Hepatocyte (in vitro differentiated cells): Measurements from ENCODE around the gene ZMYND8. TPM values are rescaled to one million over a fixed set of nuclear protein-coding genes. Genes with fewer than 3 reads are reported as not detected.
A peak's percentile ranks its signal among the peaks of the same experiment; 100 is the strongest.

Source experiments
- DNase-seq: peaks from one replicate; pipeline ENCODE4 v3.0.0-alpha.2; 2016; ENCODE audit warnings: low spot score
- H2AFZ ChIP-seq: fragments of 200-600 bp; sonication (generic); 2 replicates; pipeline ENCODE4 v1.6.0; 2016; ENCODE audit warnings: antibody characterized with exemption, mild to moderate bottlenecking
- H3K27ac ChIP-seq: fragments of 200-600 bp; sonication (generic); 2 replicates; pipeline ENCODE4 v1.5.1; 2016; ENCODE audit warnings: mild to moderate bottlenecking
- H3K27me3 ChIP-seq: fragments of 200-600 bp; sonication (generic); 2 replicates; pipeline ENCODE4 v1.6.1; 2016
- H3K36me3 ChIP-seq: fragments of 200-600 bp; sonication (generic); replicated peaks from 2 replicates; pipeline ENCODE4 v1.5.1; 2016; ENCODE audit warnings: low read depth; ENCODE audit not compliant: insufficient read depth
- H3K4me1 ChIP-seq: fragments of 200-600 bp; sonication (generic); 2 replicates; pipeline ENCODE4 v1.5.1; 2016; ENCODE audit warnings: mild to moderate bottlenecking, moderate library complexity; ENCODE audit not compliant: insufficient read depth
- H3K4me2 ChIP-seq: fragments of 200-600 bp; sonication (generic); 2 replicates; pipeline ENCODE4 v1.6.0; 2016
- H3K4me3 ChIP-seq: fragments of 200-600 bp; sonication (generic); 2 replicates; pipeline ENCODE4 v1.5.1; 2016; ENCODE audit warnings: mild to moderate bottlenecking
- H3K79me2 ChIP-seq: fragments of 200-600 bp; sonication (generic); 2 replicates; pipeline ENCODE4 v1.6.0; 2017; ENCODE audit warnings: mild to moderate bottlenecking
- H3K9me2 ChIP-seq: fragments of 200-600 bp; sonication (generic); replicated peaks from 2 replicates; pipeline ENCODE4 v1.6.0; 2017; ENCODE audit warnings: mild to moderate bottlenecking; ENCODE audit not compliant: insufficient read depth
- H3K9me3 ChIP-seq: fragments of 200-600 bp; sonication (generic); 2 replicates; pipeline ENCODE4 v1.5.1; 2016; ENCODE audit warnings: low read depth, mild to moderate bottlenecking
- H4K20me1 ChIP-seq: fragments of 200-600 bp; sonication (generic); 2 replicates; pipeline ENCODE4 v1.6.0; 2016; ENCODE audit warnings: mild to moderate bottlenecking; ENCODE audit not compliant: insufficient read depth, poor library complexity, severe bottlenecking
- CTCF ChIP-seq: fragments of 200-600 bp; sonication (generic); IDR thresholded peaks from 2 replicates; pipeline ENCODE4 v1.5.1; 2016; ENCODE audit warnings: antibody characterized with exemption, mild to moderate bottlenecking; ENCODE audit not compliant: poor library complexity
- EZH2 ChIP-seq: fragments of 200-600 bp; sonication (generic); IDR thresholded peaks from 2 replicates; pipeline ENCODE4 v1.6.1; 2016; ENCODE audit warnings: antibody characterized with exemption, mild to moderate bottlenecking, borderline replicate concordance
- EZH2phosphoT487 ChIP-seq: fragments of 200-600 bp; sonication (generic); IDR thresholded peaks from one replicate; pipeline ENCODE4 v1.6.1; 2018; ENCODE audit warnings: antibody characterized with exemption, mild to moderate bottlenecking, low read depth, moderate library complexity; ENCODE audit not compliant: unreplicated experiment, severe bottlenecking
- WGBS: methylation state at CpG from one replicate; pipeline ENCODE4 v1.1.6; 2016; ENCODE audit warnings: low lambda C conversion rate; ENCODE audit errors: missing lambda C conversion rate; 5-methylcytosine and 5-hydroxymethylcytosine counted together
- polyA plus RNA-seq: library from polyadenylated mRNA; unstranded; fragments of >200 nt; fragmentation: Nextera tagmentation; extraction: Ambion mirVana; gene quantifications from 2 replicates; pipeline ENCODE4 v1.2.1, GENCODE V29; 2016
- total RNA-seq: library from RNA; depleted of rRNA; stranded (reverse); fragments of >200 nt; gene quantifications from 2 replicates; pipeline ENCODE4 v1.2.3, GENCODE V29; 2014

Gene ZMYND8
- total and polyA plus RNA-seq, 2 experiments from 2014 or later = 30.3 to 34.3 TPM

GRCh38 chr20:47382746-47383415 lies 26.4 kb upstream of the ZMYND8 start:
- Histone ChIP-seq H3K27ac (no peak overlapping the region), H3K4me2 (no peak overlapping the region), H3K4me3 (no peak overlapping the region), H3K9me3 (no peaks in the 10 kb centered on the region), H3K4me1 (no peaks in the 10 kb centered on the region), H3K79me2 (no peaks in the 10 kb centered on the region), H2AFZ (no peak overlapping the region), H3K9me2 (no peaks in the 10 kb centered on the region), H3K36me3 (no peaks in the 10 kb centered on the region), H3K27me3 (no peaks in the 10 kb centered on the region), H4K20me1 (no peaks in the 10 kb centered on the region)
- 95% methylated on average over 5 of the region's 5 CpGs for WGBS
- DNase-seq = no peak
- no peak for TF ChIP-seq EZH2phosphoT487
- TF ChIP-seq CTCF = no peak
- no peak for TF ChIP-seq EZH2

GRCh38 chr20:47380481-47380880 lies 24.0 kb upstream of the ZMYND8 start:
- Histone ChIP-seq H2AFZ (no peak overlapping the region), H3K4me1 (no peaks in the 10 kb centered on the region), H3K4me2 (no peak overlapping the region), H3K27me3 (no peaks in the 10 kb centered on the region), H4K20me1 (no peaks in the 10 kb centered on the region), H3K9me2 (no peaks in the 10 kb centered on the region), H3K36me3 (no peaks in the 10 kb centered on the region), H3K27ac (no peak overlapping the region), H3K79me2 (no peaks in the 10 kb centered on the region), H3K4me3 (no peak overlapping the region), H3K9me3 (no peaks in the 10 kb centered on the region)
- TF ChIP-seq CTCF (no peak), EZH2phosphoT487 (no peak), EZH2 (no peak)
- WGBS = 94% methylated on average over 4 of the region's 4 CpGs
- DNase-seq = no peak

- H3K9me2 ChIP-seq = no peaks in the 10 kb centered on the region
- no peaks in the 10 kb centered on the region for H4K20me1 ChIP-seq
- WGBS = 91% methylated on average over 15 of the region's 15 CpGs
- no peaks in the 10 kb centered on the region for H3K9me3 ChIP-seq
- H2AFZ ChIP-seq = no peak overlapping the region
- no peaks in the 10 kb centered on the region for H3K27me3 ChIP-seq
- TF ChIP-seq EZH2phosphoT487 (no peak), CTCF (no peak), EZH2 (no peak)
- H3K4me2 ChIP-seq = no peak overlapping the region
- H3K4me1 ChIP-seq = no peaks in the 10 kb centered on the region
- DNase-seq = peak; percentile 29
- no peak overlapping the region for H3K4me3 ChIP-seq
- no peaks in the 10 kb centered on the region for H3K79me2 ChIP-seq
- no peak overlapping the region for H3K27ac ChIP-seq
- no peaks in the 10 kb centered on the region for H3K36me3 ChIP-seq
Measured at GRCh38 chr20:47379433-47380150, 23.1 kb upstream of the ZMYND8 start.
